Adrenal gland (tissue), 5 donors: Measurements from ENCODE around the gene IL17RD.

ENCODE experiments used
- CTCF ChIP-seq, 6 experiments: fragments of 450-650 bp in 4 of 6; fragments of 200-600 bp in 2 of 6; sonication (generic) in 1 of 6; IDR thresholded peaks; 1 replicate in 5 of 6; 2 replicates in 1 of 6; pipeline versions ENCODE4 v1.5.1 to v1.8.0; 2016 to 2021; ENCODE audit warnings: antibody characterized with exemption in 6 of 6, mild to moderate bottlenecking in 2 of 6, moderate library complexity in 1 of 6
- POLR2A ChIP-seq, 2 donors: fragments of 450-650 bp; IDR thresholded peaks; one replicate each; pipeline ENCODE4 v1.6.1; 2017; ENCODE audit warnings: antibody characterized with exemption in 2 of 2, mild to moderate bottlenecking in 2 of 2, moderate library complexity in 1 of 2
- donor health status: DM: no; HTN: no; CAD: no.

- no peak for TF ChIP-seq CTCF (IDR thresholded peaks at IDR 0.05)
- no peak for TF ChIP-seq POLR2A (IDR thresholded peaks at IDR 0.05)
Observed at GRCh38 chr3:57093489-57093888, 71.7 kb downstream of the IL17RD start.
